Measurements from ENCODE around the gene MIS18A. TPM values are rescaled to one million over a fixed set of nuclear protein-coding genes. Genes with fewer than 3 reads are reported as not detected.

MIS18A gene
- total and polyA plus RNA-seq, 2 experiments from 2014 or later: 46.1 to 133 TPM

- TF ChIP-seq POLR2AphosphoS5 (IDR thresholded peaks at IDR 0.05; ENCODE audit: low read depth) (no peak), CTCF (conservative IDR thresholded peaks at IDR 0.05; ENCODE audit: low read depth in 2 of 2) (no peak)
- no peak for ATAC-seq
- Mint-ChIP-seq H3K27ac (no peak overlapping the region), H3K36me3 (ENCODE audit: low read depth) (no peaks in the 10 kb centered on the region; the same call in 2 of the 3 replicates), H3K27me3 (ENCODE audit: insufficient read depth, low read depth, poor library complexity) (peaks cover 9% of the 10 kb centered on the region), H3K9me3 (peaks cover 4% of the 10 kb centered on the region; the same call in 1 of the 3 replicates), H3K4me1 (no peaks in the 10 kb centered on the region), H3K4me3 (no peak overlapping the region)
- Histone ChIP-seq H3F3A (replicated peaks; ENCODE audit: low read depth) (no peaks in the 10 kb centered on the region), H3K27me3 (ENCODE audit: insufficient read depth) (no peaks in the 10 kb centered on the region), H3K36me3 (ENCODE audit: insufficient read depth) (no peaks in the 10 kb centered on the region), H2AFZ (no peak overlapping the region; the same call in 1 of the 2 replicates), H4K20me1 (replicated peaks; ENCODE audit: insufficient read depth) (no peaks in the 10 kb centered on the region), H3K27ac (ENCODE audit: low read depth) (no peak overlapping the region), H3K79me2 (replicated peaks; ENCODE audit: insufficient read depth) (no peaks in the 10 kb centered on the region), H3K4me2 (no peak overlapping the region), H3K4me3 (no peak overlapping the region), H3K9me2 (ENCODE audit: insufficient read depth) (no peaks in the 10 kb centered on the region), H3K4me1 (ENCODE audit: insufficient read depth) (no peaks in the 10 kb centered on the region)
- no peak for DNase-seq (ENCODE audit: low spot score)
Measured at GRCh38 chr21:32249511-32250280, 29.2 kb downstream of the MIS18A start.

GRCh38 chr21:32248571-32249461, 30.0 kb downstream of the MIS18A start:
- H3K36me3 Mint-ChIP-seq (ENCODE audit: low read depth): no peaks in the 10 kb centered on the region; the same call in 2 of the 3 replicates
- no peaks in the 10 kb centered on the region for H3K4me1 Mint-ChIP-seq
- Histone ChIP-seq H3K27ac (ENCODE audit: low read depth) (no peak overlapping the region), H3K9me2 (ENCODE audit: insufficient read depth) (no peaks in the 10 kb centered on the region), H3K4me2 (no peak overlapping the region), H4K20me1 (replicated peaks; ENCODE audit: insufficient read depth) (no peaks in the 10 kb centered on the region), H3K4me1 (ENCODE audit: insufficient read depth) (no peaks in the 10 kb centered on the region), H3K27me3 (ENCODE audit: insufficient read depth) (no peaks in the 10 kb centered on the region), H2AFZ (no peak overlapping the region; the same call in 1 of the 2 replicates), H3K36me3 (ENCODE audit: insufficient read depth) (no peaks in the 10 kb centered on the region), H3K79me2 (replicated peaks; ENCODE audit: insufficient read depth) (no peaks in the 10 kb centered on the region), H3K4me3 (no peak overlapping the region), H3F3A (replicated peaks; ENCODE audit: low read depth) (no peaks in the 10 kb centered on the region)
- H3K9me3 Mint-ChIP-seq: peaks cover 4% of the 10 kb centered on the region; the same call in 1 of the 3 replicates
- DNase-seq (ENCODE audit: low spot score) (no peak), ATAC-seq (no peak)
- no peak overlapping the region; the same call in 1 of the 2 replicates for H3K27ac Mint-ChIP-seq
- no peak overlapping the region for H3K4me3 Mint-ChIP-seq
- peaks cover 9% of the 10 kb centered on the region for H3K27me3 Mint-ChIP-seq (ENCODE audit: insufficient read depth, low read depth, poor library complexity)
- TF ChIP-seq ZNF462 (CRISPR knock-in tag; IDR thresholded peaks at IDR 0.05) (no peak), JUNB (IDR thresholded peaks at IDR 0.05; ENCODE audit: unreplicated experiment) (no peak), ZNF114 (CRISPR knock-in tag; IDR thresholded peaks at IDR 0.05) (no peak), CREB1 (CRISPR knock-in tag; IDR thresholded peaks at IDR 0.05; ENCODE audit: low read depth) (no peak), STAT1 (IDR thresholded peaks at IDR 0.05; ENCODE audit: unreplicated experiment) (no peak), POLR2AphosphoS5 (IDR thresholded peaks at IDR 0.05; ENCODE audit: low read depth) (no peak), NANOG (IDR thresholded peaks at IDR 0.05; ENCODE audit: borderline replicate concordance) (no peak), CTCF (conservative IDR thresholded peaks at IDR 0.05; ENCODE audit: low read depth in 2 of 2) (no peak)
